Measurements from ENCODE around the gene TMEM107.
A peak's percentile ranks its signal among the peaks of the same experiment; 100 is the strongest.

The TMEM107 gene

GRCh38 chr17:8162233-8162996 is 13.8 kb downstream of the TMEM107 start, which contains the start of gene VAMP2:
Gene VAMP2 (minus strand): TSS chr17:8162948. CDS start chr17:8162879, 69 bp downstream.
- peak; percentile 88 for DNase-seq (ENCODE audit: low spot score)

DNA sequence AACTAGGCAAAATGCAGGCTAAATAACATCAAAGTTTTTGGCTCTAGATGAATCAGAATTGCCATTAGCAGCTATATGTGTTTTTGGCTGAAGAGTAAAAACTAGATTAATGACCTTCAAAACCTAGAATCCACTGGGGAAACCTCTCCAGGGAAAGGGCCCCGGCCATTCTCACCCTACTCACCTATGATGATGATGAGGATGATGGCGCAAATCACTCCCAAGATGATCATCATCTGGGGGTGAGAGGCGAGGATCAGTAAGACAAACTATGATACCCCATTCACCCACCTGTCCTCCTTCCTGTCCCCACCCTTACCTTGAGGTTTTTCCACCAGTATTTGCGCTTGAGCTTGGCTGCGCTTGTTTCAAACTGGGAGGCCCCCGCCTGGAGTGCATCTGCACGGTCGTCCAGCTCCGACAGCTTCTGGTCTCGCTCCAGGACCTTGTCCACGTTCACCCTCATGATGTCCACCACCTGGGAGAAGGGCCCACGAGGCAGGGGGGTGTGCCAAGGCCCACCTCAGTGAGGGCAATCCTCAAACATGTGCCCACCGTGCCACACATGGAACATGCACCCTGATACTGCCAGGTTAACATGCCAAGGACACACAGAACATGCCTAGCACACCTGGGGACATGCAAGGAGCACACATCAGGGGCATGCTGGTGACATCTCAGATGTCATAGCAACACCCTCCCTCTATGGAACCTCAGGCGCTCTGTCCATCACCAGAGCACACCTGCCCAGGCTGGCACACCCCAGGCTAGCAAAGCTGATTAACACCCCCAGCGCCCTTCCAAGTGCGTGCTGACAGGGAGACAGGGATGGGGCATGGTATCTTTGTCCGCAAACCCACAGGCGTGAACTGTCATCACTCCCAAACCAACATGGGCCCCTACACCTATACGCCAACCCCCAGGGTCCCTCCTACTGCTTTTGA is 14.6 kb downstream of the TMEM107 start:
- DNase-seq (ENCODE audit: low spot score), result peak; percentile 35

GRCh38 chr17:8160741-8161221 is 15.4 kb downstream of the TMEM107 start:
- no peak for DNase-seq (ENCODE audit: low spot score)

- no peak for DNase-seq (ENCODE audit: low spot score)
Observed at GRCh38 chr17:8160224-8160577, 16.0 kb downstream of the TMEM107 start.

DNA sequence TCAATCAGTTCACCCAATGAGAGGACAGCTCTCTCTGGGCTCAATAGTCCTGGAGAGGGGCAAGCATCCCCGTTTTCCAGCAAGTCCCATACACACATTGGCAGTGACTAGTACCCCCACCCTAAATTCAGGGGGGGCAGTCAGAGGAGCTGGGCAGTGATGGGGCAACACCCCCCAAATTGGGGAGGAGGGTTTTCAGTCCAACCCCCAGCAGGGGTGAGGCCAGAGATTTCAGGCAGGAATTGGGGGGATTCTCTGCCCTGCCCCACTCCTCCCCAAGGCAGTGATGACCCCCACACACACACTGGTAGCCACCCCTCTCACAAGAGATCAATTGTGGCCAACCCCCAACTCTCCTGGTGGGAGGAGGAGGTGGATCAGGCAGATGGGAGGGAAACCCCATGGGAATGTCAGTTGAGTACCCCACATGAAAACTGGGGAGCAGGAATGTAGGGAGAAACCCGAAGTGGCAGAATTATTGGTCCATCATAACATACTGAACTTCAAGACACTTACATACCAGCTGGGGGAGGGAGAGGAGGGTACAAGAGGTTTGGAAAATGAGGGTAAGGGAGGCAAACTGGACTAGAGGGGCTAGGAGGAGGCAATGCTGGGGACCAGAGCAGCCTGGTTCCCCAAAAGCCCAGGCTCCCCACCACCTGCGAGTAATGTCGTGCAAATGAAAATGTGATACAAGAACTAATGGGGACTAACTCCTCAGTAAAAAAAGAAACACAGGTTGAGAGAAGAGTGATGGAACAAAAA is 16.5 kb downstream of the TMEM107 start:
- no peak for DNase-seq (ENCODE audit: low spot score)

- no peak for DNase-seq (ENCODE audit: low spot score)
Observed at GRCh38 chr17:8159032-8159400, 17.2 kb downstream of the TMEM107 start.

- DNase-seq (ENCODE audit: low spot score), result peak; percentile 94
Observed at GRCh38 chr17:8158267-8159031, 17.7 kb downstream of the TMEM107 start.

DNA sequence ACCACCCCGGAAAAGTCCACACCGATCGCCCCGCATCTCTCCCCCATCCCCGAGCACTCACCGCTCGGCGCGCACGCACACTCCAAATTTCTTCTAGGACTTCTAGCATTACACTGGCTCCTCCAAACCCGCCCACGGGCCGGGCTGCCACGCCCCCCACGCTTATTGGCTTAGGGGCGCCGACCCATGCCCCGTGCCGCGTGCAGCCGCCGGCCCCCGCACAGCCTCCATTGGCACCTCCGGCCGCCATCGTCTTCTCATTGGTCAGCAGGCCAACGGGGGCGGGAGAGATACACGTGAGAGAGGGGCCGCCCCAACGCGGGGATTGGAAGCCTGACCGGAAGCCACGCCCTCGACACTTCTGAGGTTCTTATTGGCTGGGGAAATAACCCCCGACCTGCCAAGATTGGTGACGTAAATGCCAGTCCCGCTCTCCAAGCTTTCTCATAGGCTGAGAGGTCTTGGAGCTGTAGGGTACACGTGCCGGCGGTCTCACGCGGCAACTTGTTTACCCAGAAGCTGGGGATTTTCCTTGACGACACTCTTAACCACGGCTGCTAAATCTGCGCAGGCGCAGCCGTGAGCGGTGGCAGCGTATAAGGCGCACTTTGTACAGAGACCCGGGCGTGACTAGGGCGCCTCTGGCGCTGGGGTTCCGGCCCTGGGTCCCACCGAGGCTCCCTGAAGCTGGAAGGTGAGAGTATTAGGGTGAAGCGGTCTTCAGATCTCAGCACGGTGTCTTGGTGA is 19.8 kb downstream of the TMEM107 start:
- DNase-seq (ENCODE audit: low spot score), result peak; percentile 100

- DNase-seq (ENCODE audit: low spot score), result no peak
Observed at GRCh38 chr17:8155996-8156245, 20.3 kb downstream of the TMEM107 start.

DNA sequence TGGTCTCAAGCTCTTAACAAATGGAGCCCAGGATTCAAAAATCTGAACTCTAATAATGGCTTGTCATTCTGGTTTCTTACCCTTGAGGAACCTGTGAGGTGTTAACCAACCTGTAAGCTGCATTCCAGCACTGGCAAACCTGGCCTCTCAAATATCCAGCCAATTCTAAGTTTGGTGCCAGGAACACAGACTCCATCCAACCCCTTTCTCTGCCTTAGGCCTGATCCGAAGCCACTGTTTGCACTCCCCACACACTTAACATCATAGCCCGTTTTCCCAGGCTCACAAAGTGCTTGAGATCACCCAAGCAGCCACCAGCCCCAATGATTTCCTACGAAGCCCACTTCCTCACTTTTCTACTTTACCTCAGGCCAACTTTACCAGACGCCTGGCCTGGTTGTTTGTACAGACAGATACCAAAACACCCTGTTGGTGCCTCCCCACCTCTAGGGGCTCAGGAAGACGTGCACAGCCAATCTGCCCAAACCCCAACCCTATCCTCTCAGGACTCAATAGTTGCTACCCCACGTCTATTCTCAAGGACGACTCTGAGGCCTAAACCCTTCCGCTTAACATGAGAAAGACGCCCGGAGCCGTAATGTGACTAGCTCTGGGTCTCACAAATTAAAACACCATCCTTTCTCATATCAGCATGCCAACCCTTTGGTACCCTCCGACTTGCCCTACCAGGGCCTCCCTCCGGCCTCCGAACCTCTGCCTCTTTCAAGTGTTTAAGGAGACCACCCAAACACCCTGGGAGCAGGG is 20.8 kb downstream of the TMEM107 start:
- peak; percentile 58 for DNase-seq (ENCODE audit: low spot score)

- DNase-seq (ENCODE audit: low spot score), result no peak
Observed at GRCh38 chr17:8154608-8155155, 21.5 kb downstream of the TMEM107 start.

GRCh38 chr17:8153957-8154607 is 22.1 kb downstream of the TMEM107 start:
- peak; percentile 98 for DNase-seq (ENCODE audit: low spot score)

DNA sequence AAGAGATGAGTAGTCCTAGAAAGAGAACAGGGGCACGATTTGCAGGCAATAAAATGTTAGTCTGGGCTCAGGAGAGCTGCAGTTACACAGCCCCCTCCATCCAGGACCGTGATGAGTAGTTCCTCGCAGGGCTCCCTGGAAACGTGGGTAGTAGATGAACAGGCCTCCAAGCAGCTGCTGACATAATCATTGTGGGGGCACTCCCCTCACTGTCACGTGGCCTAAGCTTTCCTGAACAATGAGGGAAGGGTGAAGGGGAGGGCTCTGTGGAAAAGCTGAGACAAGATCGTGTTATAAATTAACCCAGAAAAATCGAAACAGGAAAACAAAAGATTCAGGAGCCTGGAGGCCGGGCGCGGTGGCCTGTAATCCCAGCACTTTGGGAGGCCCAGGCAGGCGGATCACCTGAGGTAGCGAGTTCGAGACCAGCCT is 22.6 kb downstream of the TMEM107 start:
- DNase-seq (ENCODE audit: low spot score), result peak; percentile 51

DNA sequence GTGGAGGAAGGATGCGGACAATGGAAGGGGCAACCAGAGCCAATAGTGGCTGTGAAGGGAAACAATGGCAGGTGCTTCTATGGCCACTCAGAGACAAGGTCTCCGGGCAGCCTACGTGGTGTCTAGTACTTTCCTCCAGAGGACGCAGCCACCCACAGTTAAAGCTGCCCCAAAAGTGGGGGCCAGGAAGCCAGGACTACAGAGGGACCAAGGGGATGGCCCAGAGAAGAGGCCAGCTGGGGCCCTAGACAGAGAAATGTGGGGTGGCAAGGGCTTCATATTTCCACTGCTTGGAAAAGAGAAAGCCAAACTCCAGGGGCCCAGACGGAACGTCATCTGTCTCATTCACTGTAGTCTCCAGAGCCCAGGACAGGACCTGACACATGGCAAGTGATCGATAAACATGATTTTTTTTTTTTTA is 23.1 kb downstream of the TMEM107 start:
- no peak for DNase-seq (ENCODE audit: low spot score)

- peak; percentile 96 for DNase-seq (ENCODE audit: low spot score)
Observed at GRCh38 chr17:8152112-8152775, 23.9 kb downstream of the TMEM107 start, which contains the start of gene PER1. Gene PER1 (minus strand): TSS chr17:8152404. CDS start chr17:8150706, 1,698 bp downstream.

DNA sequence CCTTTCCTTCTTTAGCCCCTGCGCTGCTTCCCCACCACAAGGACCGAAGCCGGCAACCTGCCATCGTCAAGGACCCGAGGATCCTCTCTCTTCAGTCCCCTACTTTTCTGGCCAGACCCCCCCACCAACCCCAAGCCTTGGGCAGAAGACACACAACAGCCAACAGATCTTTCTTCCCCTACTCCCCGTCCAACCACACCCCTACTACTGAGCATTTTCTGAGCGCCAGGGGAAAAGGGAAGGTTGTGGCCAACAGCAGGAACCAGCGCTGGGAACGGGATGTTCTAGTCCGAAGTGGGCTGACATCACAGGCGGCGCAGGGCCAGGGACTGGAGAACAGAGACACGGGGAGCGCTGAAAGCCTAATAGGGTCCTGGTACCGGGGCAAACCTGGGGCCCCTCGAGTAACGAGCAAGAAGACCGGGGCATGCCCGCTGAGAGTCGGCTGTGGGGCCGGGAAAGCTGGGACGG is 24.5 kb downstream of the TMEM107 start:
- peak; percentile 38 for DNase-seq (ENCODE audit: low spot score)

DNA sequence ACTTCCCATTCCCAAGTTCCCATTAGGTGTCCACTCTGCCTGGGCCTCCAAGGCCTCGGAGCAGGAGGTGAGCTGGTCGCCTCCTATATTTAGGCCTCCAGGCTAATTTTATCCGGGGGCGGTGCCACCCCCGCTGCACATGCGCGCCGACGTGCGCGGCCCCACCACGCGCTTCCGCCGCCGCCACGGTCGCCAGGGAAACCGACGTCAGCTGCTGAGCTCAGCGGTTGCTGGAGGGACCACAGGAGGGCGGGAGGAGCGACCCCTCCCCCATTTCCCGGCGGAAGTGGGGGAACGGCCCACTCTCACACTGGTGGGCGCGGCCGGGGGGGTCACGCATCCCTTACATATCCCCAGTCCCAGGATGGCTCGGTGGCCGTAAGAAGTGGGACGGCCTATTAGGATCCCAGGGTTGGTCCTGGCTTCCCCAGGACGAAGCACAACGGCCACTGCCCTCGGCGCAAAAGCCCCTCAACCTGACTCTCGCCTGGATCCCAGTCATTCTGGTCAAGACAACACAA is 25.0 kb downstream of the TMEM107 start:
- peak; percentile 67 for DNase-seq (ENCODE audit: low spot score)

All from hematopoietic multipotent progenitor cell treated with erythropoietin and hydrocortisone succinate and interleukin-3 and kit ligand, for 17 days (in vitro differentiated cells).